GM12891 (cell line): ENCODE results near the gene SPATA33.

Experiments
- PAX5 ChIP-seq: IDR thresholded peaks from 2 replicates; pipeline ENCODE4 v1.6.1; 2011; ENCODE audit warnings: low read length, moderate library complexity, mild to moderate bottlenecking; ENCODE audit not compliant: insufficient read depth, severe bottlenecking
- POLR2A ChIP-seq: IDR thresholded peaks from 2 replicates; pipeline ENCODE4 v1.6.1; 2011; ENCODE audit warnings: low read depth, low read length, control low read depth
- POLR2AphosphoS5 ChIP-seq: IDR thresholded peaks from 2 replicates; pipeline ENCODE4 v1.6.1; 2011; ENCODE audit warnings: low read depth, low read length, control low read depth
- POU2F2 ChIP-seq: IDR thresholded peaks from 2 replicates; pipeline ENCODE4 v1.6.1; 2011; ENCODE audit warnings: low read depth, mild to moderate bottlenecking, control low read depth, low read length, moderate library complexity
- SPI1 ChIP-seq: IDR thresholded peaks from 2 replicates; pipeline ENCODE4 v1.6.1; 2011; ENCODE audit warnings: low read depth, low read length, control low read depth
- TAF1 ChIP-seq: IDR thresholded peaks from 2 replicates; pipeline ENCODE4 v1.6.1; 2011; ENCODE audit warnings: low read depth, low read length, control low read depth

DNA sequence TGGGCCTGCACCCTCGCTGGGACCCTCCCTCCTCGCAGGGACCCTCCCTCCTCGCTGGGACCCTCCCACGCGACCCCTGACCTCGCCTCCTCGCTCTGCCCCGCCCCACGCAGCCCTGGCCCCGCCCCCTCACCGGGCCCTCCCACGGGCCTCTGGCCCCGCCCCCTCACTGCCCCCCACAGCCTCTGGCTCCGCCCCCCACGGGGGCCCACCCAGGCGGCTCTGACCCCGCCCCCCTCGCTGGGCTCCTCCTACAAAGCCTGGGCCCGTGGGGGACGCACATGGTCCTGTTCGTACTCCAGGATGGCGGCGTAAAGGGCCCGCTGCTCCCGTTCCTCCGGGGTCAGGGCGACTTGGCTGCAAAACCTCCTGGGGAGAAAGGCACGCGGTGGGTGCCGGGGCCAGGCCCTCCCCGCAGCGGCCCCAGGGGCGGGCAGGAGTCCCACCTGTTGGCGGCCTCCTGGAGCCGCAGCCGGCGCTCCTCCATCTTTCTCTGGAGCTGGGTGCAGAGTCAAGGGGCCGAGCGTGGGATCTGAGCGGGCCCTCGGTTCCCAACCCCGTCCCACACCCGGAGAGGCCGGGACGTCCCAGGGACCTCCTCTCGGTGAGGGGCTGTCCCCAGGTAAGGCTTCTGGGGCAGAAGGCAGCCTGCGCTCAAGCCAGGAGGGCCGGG lies 54.1 kb downstream of the SPATA33 start:
- no peak for TF ChIP-seq POLR2A
- no peak for TF ChIP-seq SPI1
- TF ChIP-seq TAF1, result peak; percentile 61
- TF ChIP-seq POLR2AphosphoS5, result peak; percentile 60; the same call in 1 of the 2 replicates
- no peak for TF ChIP-seq PAX5
- no peak for TF ChIP-seq POU2F2
